Neural progenitor cell (in vitro differentiated cells): ENCODE data around the gene ZNF460. TPM values are rescaled to one million over a fixed set of nuclear protein-coding genes. Genes with fewer than 3 reads are reported as not detected.

Source experiments
- DNase-seq: peaks from one replicate; pipeline ENCODE4 v3.0.0-alpha.2; 2016; ENCODE audit warnings: low spot score
- H2AFZ ChIP-seq: fragments of 200-600 bp; sonication (generic); replicated peaks from 2 replicates; pipeline ENCODE4 v1.6.1; 2016; ENCODE audit warnings: antibody characterized with exemption
- H3F3A ChIP-seq: fragments of 200-600 bp; sonication (generic); 2 replicates; pipeline ENCODE4 v1.6.1; 2016; ENCODE audit warnings: antibody characterized with exemption, low read depth
- H3K27ac ChIP-seq: fragments of 200-600 bp; sonication (generic); 2 replicates; pipeline ENCODE4 v1.5.1; 2016; ENCODE audit warnings: mild to moderate bottlenecking
- H3K27me3 ChIP-seq: fragments of 200-600 bp; sonication (generic); 2 replicates; pipeline ENCODE4 v1.6.1; 2016; ENCODE audit warnings: mild to moderate bottlenecking, moderate library complexity
- H3K36me3 ChIP-seq: fragments of 200-600 bp; sonication (generic); 2 replicates; pipeline ENCODE4 v1.5.1; 2016
- H3K4me1 ChIP-seq: fragments of 200-600 bp; sonication (generic); 2 replicates; pipeline ENCODE4 v1.6.1; 2016; ENCODE audit warnings: mixed run types
- H3K4me2 ChIP-seq: fragments of 200-600 bp; sonication (generic); 2 replicates; pipeline ENCODE4 v1.6.1; 2016
- H3K4me3 ChIP-seq: fragments of 200-600 bp; sonication (generic); 2 replicates; pipeline ENCODE4 v1.5.1; 2016
- H3K79me2 ChIP-seq: fragments of 200-600 bp; sonication (generic); 2 replicates; pipeline ENCODE4 v1.6.1; 2016; ENCODE audit warnings: low read depth
- H3K9ac ChIP-seq: fragments of 200-600 bp; sonication (generic); 2 replicates; pipeline ENCODE4 v1.6.1; 2016
- H3K9me3 ChIP-seq: fragments of 200-600 bp; sonication (generic); 2 replicates; pipeline ENCODE4 v1.5.1; 2016; ENCODE audit warnings: low read depth
- H4K20me1 ChIP-seq: fragments of 200-600 bp; sonication (generic); 2 replicates; pipeline ENCODE4 v1.6.1; 2016; ENCODE audit warnings: low read depth
- H3K27ac Mint-ChIP-seq: 3 replicates; pipeline ENCODE4 v1.8.0; 2021; ENCODE audit warnings: mixed read lengths
- H3K27me3 Mint-ChIP-seq: 2 replicates; pipeline ENCODE4 v1.8.0; 2022; ENCODE audit warnings: low read depth, mild to moderate bottlenecking, inconsistent platforms, moderate library complexity, mixed read lengths; ENCODE audit not compliant: insufficient read depth
- H3K36me3 Mint-ChIP-seq: 3 replicates; pipeline ENCODE4 v1.8.0; 2021; ENCODE audit warnings: mixed read lengths
- H3K4me1 Mint-ChIP-seq: 3 replicates; pipeline ENCODE4 v1.8.0; 2021; ENCODE audit warnings: mixed read lengths
- H3K4me3 Mint-ChIP-seq: 3 replicates; pipeline ENCODE4 v1.8.0; 2021; ENCODE audit warnings: mild to moderate bottlenecking, moderate library complexity, mixed read lengths
- H3K9me3 Mint-ChIP-seq: 3 replicates; pipeline ENCODE4 v1.8.0; 2020; ENCODE audit warnings: mixed read lengths
- EZH2 ChIP-seq: fragments of 200-600 bp; sonication (generic); IDR thresholded peaks from 2 replicates; pipeline ENCODE4 v1.6.1; 2017; ENCODE audit warnings: antibody characterized with exemption, mild to moderate bottlenecking, moderate library complexity
- EZH2phosphoT487 ChIP-seq: fragments of 200-600 bp; sonication (generic); IDR thresholded peaks from 2 replicates; pipeline ENCODE4 v1.6.1; 2017; ENCODE audit warnings: antibody characterized with exemption
- total RNA-seq: library from RNA; depleted of rRNA; stranded (reverse); fragments of >200 nt; gene quantifications from 2 replicates; pipeline ENCODE4 v1.2.3, GENCODE V29; 2015; ENCODE audit warnings: low replicate concordance
- TF ChIP-seq, protein P1 (sequence below): fragments of 200-600 bp; sonication (generic); IDR thresholded peaks from 2 replicates; pipeline ENCODE4 v1.5.1; 2017; ENCODE audit warnings: antibody characterized with exemption, mild to moderate bottlenecking

The ZNF460 gene
- total RNA-seq, 1 donor from 2014 or later, result 52.7 TPM

DNA sequence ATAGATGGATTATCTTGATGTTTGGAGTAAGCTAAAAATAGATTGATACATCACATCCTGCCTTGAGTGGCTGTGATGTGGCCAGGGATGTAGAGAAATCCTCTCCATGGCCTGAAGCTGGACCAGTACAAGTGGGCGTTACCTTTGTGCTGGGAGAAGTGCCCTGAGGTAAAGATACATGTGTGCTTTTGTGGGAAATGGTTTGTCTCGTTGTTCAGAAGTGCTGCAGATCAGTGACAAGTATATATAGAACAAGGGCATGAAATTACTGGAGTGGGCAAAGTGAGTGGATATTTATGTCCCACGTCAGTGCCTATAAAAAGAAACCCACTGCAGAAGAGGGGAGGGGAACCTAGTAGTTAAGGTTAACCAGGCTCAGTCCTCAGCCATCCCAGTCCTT, 58.6 kb downstream of the ZNF460 start:
- Mint-ChIP-seq H3K27ac (no peak overlapping the region), H3K36me3 (no peaks in the 10 kb centered on the region), H3K4me1 (no peaks in the 10 kb centered on the region), H3K27me3 (peaks cover 7% of the 10 kb centered on the region), H3K4me3 (no peak overlapping the region), H3K9me3 (no peaks in the 10 kb centered on the region)
- Histone ChIP-seq H3K4me3 (no peak overlapping the region), H3K9me3 (no peaks in the 10 kb centered on the region), H3K36me3 (no peaks in the 10 kb centered on the region), H3K9ac (no peak overlapping the region), H2AFZ (no peak overlapping the region), H3K27me3 (peaks cover 18% of the 10 kb centered on the region), H3F3A (no peaks in the 10 kb centered on the region), H3K4me1 (no peaks in the 10 kb centered on the region), H3K79me2 (no peaks in the 10 kb centered on the region), H3K4me2 (no peak overlapping the region), H3K27ac (no peak overlapping the region), H4K20me1 (no peaks in the 10 kb centered on the region)
- DNase-seq, result no peak
- TF ChIP-seq EZH2phosphoT487 (no peak), EZH2 (no peak)
- TF ChIP-seq, protein P1, sequence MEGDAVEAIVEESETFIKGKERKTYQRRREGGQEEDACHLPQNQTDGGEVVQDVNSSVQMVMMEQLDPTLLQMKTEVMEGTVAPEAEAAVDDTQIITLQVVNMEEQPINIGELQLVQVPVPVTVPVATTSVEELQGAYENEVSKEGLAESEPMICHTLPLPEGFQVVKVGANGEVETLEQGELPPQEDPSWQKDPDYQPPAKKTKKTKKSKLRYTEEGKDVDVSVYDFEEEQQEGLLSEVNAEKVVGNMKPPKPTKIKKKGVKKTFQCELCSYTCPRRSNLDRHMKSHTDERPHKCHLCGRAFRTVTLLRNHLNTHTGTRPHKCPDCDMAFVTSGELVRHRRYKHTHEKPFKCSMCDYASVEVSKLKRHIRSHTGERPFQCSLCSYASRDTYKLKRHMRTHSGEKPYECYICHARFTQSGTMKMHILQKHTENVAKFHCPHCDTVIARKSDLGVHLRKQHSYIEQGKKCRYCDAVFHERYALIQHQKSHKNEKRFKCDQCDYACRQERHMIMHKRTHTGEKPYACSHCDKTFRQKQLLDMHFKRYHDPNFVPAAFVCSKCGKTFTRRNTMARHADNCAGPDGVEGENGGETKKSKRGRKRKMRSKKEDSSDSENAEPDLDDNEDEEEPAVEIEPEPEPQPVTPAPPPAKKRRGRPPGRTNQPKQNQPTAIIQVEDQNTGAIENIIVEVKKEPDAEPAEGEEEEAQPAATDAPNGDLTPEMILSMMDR, result no peak

DNA sequence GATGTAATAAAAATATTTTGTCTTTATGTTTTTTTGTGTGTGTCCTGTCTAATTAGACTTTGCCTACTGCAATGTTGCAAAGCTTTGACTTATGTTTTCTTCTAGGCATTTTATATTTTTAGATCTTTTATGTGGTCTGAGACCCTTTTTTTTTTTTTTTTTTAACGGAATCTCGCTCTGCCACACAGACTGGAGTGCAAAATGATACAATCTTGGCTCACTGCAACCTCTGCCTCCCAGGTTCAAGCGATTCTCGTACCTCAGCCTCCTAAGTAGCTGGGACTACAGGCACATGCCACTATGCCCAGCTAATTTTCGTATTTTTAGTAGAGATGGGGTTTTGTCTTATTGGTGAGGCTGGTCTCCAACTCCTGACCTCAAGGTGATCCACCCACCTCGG, 62.3 kb downstream of the ZNF460 start:
- Mint-ChIP-seq H3K4me1 (no peaks in the 10 kb centered on the region), H3K9me3 (no peaks in the 10 kb centered on the region), H3K36me3 (no peaks in the 10 kb centered on the region), H3K27ac (no peak overlapping the region), H3K4me3 (no peak overlapping the region), H3K27me3 (peaks cover 9% of the 10 kb centered on the region)
- no peak overlapping the region for H3K27ac ChIP-seq
- H4K20me1 ChIP-seq, result no peaks in the 10 kb centered on the region
- no peak overlapping the region for H2AFZ ChIP-seq
- no peaks in the 10 kb centered on the region for H3K36me3 ChIP-seq
- DNase-seq, result no peak
- H3K9ac ChIP-seq, result no peak overlapping the region
- TF ChIP-seq, protein P1, result no peak
- TF ChIP-seq EZH2 (no peak), EZH2phosphoT487 (no peak)
- no peaks in the 10 kb centered on the region for H3K9me3 ChIP-seq
- no peak overlapping the region for H3K4me3 ChIP-seq
- H3F3A ChIP-seq, result no peaks in the 10 kb centered on the region
- H3K4me2 ChIP-seq, result no peak overlapping the region
- no peaks in the 10 kb centered on the region for H3K79me2 ChIP-seq
- H3K27me3 ChIP-seq, result peaks cover 54% of the 10 kb centered on the region
- no peaks in the 10 kb centered on the region for H3K4me1 ChIP-seq

Other genes with a start within 250 kb of the ZNF460 start
- gene USP29, start 160.5 kb upstream of the ZNF460 start, total RNA-seq, result not detected in 2 replicates
- gene ZIM3, start 135.3 kb upstream of the ZNF460 start, total RNA-seq, result not detected in 2 replicates
- not detected in 2 replicates for gene DUXA, start 113.0 kb upstream of the ZNF460 start, total RNA-seq
- 26.9 and 36.2 TPM in 2 replicates for gene ZNF264, start 89.0 kb upstream of the ZNF460 start, total RNA-seq
- 3.3 and 8.8 TPM in 2 replicates for gene AURKC, start 49.5 kb upstream of the ZNF460 start, total RNA-seq
- gene ZNF805, start 39.9 kb upstream of the ZNF460 start, total RNA-seq, result 12.0 and 12.6 TPM in 2 replicates
- gene ZNF543, start 40.0 kb downstream of the ZNF460 start, total RNA-seq, result 9.5 and 11.6 TPM in 2 replicates
- gene ZNF304, start 70.8 kb downstream of the ZNF460 start, total RNA-seq, result 11.6 and 15.5 TPM in 2 replicates
- gene TRAPPC2B, start 83.1 kb downstream of the ZNF460 start, total RNA-seq, result 10.7 and 23.4 TPM in 2 replicates
- gene ZNF547, start 83.1 kb downstream of the ZNF460 start, total RNA-seq, result 2.7 and 2.9 TPM in 2 replicates
- 17.7 and 18.7 TPM in 2 replicates for gene ZNF548, start 109.4 kb downstream of the ZNF460 start, total RNA-seq
- 8.5 and 10.8 TPM in 2 replicates for gene ZNF17, start 130.7 kb downstream of the ZNF460 start, total RNA-seq
- gene ZNF749, start 154.8 kb downstream of the ZNF460 start, total RNA-seq, result 11.7 and 13.8 TPM in 2 replicates
- gene VN1R1, start 176.7 kb downstream of the ZNF460 start, total RNA-seq, result 1.7 and 4.4 TPM in 2 replicates
- 33.3 and 34.5 TPM in 2 replicates for gene ZNF772, start 197.1 kb downstream of the ZNF460 start, total RNA-seq
- 25.6 and 30.2 TPM in 2 replicates for gene ZNF419, start 207.3 kb downstream of the ZNF460 start, total RNA-seq
- 11.8 and 18.0 TPM in 2 replicates for gene ZNF773, start 219.5 kb downstream of the ZNF460 start, total RNA-seq
- 10.6 and 15.6 TPM in 2 replicates for gene ZNF549, start 246.9 kb downstream of the ZNF460 start, total RNA-seq